ENCODE measurements around the gene PAH. TPM values are rescaled to one million over a fixed set of nuclear protein-coding genes. Genes with fewer than 3 reads are reported as not detected.
"Not testable (repeated sequence)": the region's sequence is repeated elsewhere in the genome, so short reads cannot be mapped to it uniquely, and the experiment has no call there.

The PAH gene
- total RNA-seq, 3 donors from 2014 or later: 2.8 TPM; not detected in 2

DNA sequence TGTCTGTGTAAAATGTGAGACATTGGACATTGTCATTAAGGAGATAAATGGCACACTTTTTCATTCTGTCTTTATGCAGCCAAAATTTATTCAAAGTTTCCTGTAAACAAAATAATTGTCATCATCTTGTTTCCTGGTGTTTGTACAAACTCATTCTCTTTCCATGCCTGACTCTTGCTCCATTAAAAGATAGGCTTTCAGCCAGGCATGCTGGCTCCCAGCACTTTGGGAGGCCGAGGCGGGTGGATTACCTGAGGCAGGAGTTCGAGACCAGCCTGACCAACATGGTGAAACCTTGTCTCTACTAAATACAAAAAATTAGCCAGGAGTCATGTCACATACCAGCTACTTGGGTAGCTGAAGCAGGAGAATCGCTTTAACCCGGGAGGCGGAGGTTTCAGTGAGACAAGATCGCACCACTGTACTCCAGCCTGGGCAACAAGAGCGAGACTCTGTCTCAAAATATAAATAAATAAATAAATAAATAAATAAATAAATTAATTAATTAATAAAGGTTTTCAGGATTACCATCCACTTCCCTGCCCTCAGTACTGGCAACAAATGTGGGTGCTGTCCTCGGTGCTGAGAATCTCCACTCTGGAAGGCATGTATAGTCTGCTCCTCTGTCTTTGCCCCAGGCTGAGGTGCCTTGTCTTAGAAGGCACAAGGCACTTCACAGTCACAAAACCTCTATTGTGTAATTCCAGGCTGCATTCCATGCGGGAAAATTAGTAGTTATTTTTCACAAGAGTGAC, 83.2 kb downstream of the PAH start:
- TF ChIP-seq, protein P1, sequence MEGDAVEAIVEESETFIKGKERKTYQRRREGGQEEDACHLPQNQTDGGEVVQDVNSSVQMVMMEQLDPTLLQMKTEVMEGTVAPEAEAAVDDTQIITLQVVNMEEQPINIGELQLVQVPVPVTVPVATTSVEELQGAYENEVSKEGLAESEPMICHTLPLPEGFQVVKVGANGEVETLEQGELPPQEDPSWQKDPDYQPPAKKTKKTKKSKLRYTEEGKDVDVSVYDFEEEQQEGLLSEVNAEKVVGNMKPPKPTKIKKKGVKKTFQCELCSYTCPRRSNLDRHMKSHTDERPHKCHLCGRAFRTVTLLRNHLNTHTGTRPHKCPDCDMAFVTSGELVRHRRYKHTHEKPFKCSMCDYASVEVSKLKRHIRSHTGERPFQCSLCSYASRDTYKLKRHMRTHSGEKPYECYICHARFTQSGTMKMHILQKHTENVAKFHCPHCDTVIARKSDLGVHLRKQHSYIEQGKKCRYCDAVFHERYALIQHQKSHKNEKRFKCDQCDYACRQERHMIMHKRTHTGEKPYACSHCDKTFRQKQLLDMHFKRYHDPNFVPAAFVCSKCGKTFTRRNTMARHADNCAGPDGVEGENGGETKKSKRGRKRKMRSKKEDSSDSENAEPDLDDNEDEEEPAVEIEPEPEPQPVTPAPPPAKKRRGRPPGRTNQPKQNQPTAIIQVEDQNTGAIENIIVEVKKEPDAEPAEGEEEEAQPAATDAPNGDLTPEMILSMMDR (IDR thresholded peaks at IDR 0.05): no peak
- TF ChIP-seq POLR2A (IDR thresholded peaks at IDR 0.05): no peak
- TF ChIP-seq POLR2AphosphoS5 (IDR thresholded peaks at IDR 0.05): no peak

DNA sequence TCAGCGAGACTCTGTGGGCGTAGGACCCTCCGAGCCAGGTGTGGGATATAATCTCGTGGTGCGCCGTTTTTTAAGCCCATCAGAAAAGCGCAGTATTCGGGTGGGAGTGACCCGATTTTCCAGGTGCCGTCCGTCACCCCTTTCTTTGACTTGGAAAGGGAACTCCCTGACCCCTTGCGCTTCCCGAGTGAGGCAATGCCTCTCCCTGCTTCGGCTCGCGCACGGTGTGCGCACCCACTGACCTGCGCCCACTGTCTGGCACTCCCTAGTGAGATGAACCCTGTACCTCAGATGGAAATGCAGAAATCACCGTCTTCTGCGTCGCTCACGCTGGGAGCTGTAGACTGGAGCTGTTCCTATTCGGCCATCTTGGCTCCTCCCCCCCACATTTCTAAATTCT, 84.2 kb downstream of the PAH start:
- intact Hi-C loops (cut with DNase I; ENCODE audit: low total_unique reads); DNase-seq (ENCODE audit: low spot score in 2 of 2); H3K4me1 ChIP-seq; H3K9me3 ChIP-seq; H3K4me3 ChIP-seq; H3K36me3 ChIP-seq; H3K27ac ChIP-seq; H3K27me3 ChIP-seq: not testable (repeated sequence)

More for the DNA sequence above, 83.2 kb downstream of the PAH start:
- Histone ChIP-seq H3K9me3 (no peaks in the 10 kb centered on the region), H3K27ac (no peak overlapping the region), H3K4me3 (no peak overlapping the region), H3K36me3 (no peaks in the 10 kb centered on the region), H3K4me1 (no peaks in the 10 kb centered on the region), H3K27me3 (no peaks in the 10 kb centered on the region)
- DNase-seq (ENCODE audit: low spot score in 2 of 2): no peak
- intact Hi-C loops (cut with DNase I; ENCODE audit: low total_unique reads): no loop called here

DNA sequence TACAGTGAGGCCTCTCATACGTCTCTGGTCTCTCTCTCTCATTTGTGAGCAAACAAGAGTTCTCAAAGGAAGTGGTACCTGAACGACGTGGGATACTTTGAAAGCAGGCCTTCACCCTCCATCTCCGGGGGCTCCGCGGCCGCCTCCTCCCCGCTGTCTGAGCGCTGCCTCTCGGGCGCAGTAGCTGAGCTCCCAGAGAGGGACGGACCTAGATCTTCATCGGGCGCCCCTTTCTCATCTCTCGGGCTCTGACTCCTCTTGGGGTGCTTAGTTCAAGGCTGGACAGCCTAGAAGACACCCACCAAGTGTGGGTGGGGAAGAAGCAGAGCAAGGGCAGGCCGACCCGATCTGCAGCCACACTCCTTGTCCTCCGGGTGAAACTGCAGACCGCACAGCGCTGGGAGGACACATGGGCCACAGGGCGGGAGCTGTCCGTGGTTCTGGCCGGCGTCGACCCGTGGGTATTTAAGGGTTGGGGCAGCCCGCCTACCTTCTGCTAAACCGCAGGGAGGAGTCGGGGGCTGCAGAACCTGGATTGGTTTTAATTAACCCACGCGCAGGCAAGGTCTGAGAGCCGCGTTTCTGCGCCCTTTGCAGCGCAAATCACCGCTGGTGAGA, 92.7 kb downstream of the PAH start:
- TF ChIP-seq, protein P1 (IDR thresholded peaks at IDR 0.05): no peak
- TF ChIP-seq POLR2AphosphoS5 (IDR thresholded peaks at IDR 0.05) (no peak), POLR2A (IDR thresholded peaks at IDR 0.05) (no peak)
- H3K4me3 ChIP-seq: peak overlapping the region in 1 of 3 donors; percentile 22
- H3K27ac ChIP-seq: no peak overlapping the region
- intact Hi-C loops (cut with DNase I; ENCODE audit: low total_unique reads): no loop called here
- no peaks in the 10 kb centered on the region for H3K4me1 ChIP-seq
- no peaks in the 10 kb centered on the region for H3K27me3 ChIP-seq
- no peaks in the 10 kb centered on the region for H3K36me3 ChIP-seq
- H3K9me3 ChIP-seq: no peaks in the 10 kb centered on the region
- DNase-seq (ENCODE audit: low spot score in 2 of 2): peak in 1 of 2 donors; percentile 55

DNA sequence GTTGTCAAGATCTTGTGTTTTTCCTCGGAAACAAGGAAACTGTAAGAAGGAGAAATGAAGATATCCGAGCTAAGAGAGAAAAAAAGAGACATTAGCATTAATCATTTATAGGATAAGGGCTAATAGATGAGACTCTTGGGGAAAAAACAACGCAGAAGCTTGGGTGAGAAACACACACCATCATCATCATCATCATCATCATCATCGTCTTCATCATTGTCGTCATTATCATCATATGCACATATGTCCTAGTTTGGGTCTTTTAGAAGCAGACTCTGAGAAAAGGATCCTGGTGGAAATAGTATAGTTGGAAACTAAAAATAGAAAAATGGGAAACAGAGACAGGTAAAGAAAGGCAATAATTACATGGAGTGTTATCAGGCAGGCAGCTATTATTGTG, 95.9 kb downstream of the PAH start:
- Histone ChIP-seq H3K27me3 (no peaks in the 10 kb centered on the region), H3K4me3 (no peak overlapping the region), H3K9me3 (no peaks in the 10 kb centered on the region), H3K27ac (no peak overlapping the region), H3K36me3 (no peaks in the 10 kb centered on the region), H3K4me1 (no peaks in the 10 kb centered on the region)
- no peak for DNase-seq (ENCODE audit: low spot score in 2 of 2)
- intact Hi-C loops (cut with DNase I; ENCODE audit: low total_unique reads): no loop called here
- TF ChIP-seq, protein P1 (IDR thresholded peaks at IDR 0.05): no peak
- TF ChIP-seq POLR2AphosphoS5 (IDR thresholded peaks at IDR 0.05) (no peak), POLR2A (IDR thresholded peaks at IDR 0.05) (no peak)

DNA sequence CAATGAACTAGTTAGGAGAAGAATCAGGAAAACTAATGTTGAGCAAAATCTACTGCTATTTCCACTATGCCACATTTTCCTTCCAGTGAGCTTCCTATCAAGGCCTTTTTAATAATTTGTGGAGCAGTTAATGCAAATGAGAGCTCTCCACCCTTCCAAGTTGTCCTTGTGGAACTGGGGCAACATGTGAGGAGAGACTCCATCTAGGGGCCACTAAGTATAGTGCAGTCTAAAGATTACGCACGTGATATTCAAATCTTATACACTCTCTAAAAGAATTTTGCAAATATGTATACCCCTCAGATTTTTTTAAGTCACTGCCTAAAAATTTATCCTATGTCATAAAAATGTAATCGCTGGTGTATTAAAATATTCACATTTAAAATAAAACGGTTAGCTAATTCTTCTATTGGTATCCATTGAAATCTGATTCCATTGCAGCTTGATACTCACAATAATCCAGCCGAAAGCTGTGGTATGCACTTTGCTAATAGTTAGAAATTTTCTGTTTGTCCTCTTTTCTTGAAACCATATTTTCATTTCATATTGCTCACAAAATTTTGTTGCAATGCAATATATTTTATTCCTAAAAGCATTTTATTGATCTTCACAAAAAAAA, 100.1 kb downstream of the PAH start:
- no peak for DNase-seq (ENCODE audit: low spot score in 2 of 2)
- Histone ChIP-seq H3K27ac (no peak overlapping the region), H3K27me3 (no peaks in the 10 kb centered on the region), H3K4me3 (no peak overlapping the region), H3K36me3 (no peaks in the 10 kb centered on the region), H3K9me3 (no peaks in the 10 kb centered on the region), H3K4me1 (no peaks in the 10 kb centered on the region)
- no peak for TF ChIP-seq POLR2AphosphoS5 (IDR thresholded peaks at IDR 0.05)
- TF ChIP-seq POLR2A (IDR thresholded peaks at IDR 0.05): no peak
- TF ChIP-seq, protein P1 (IDR thresholded peaks at IDR 0.05): peak; percentile 23 to 57 (median 34)
- intact Hi-C loops (cut with DNase I; ENCODE audit: low total_unique reads): no loop called here

Data from breast epithelium (tissue), 4 donors.